ENCODE measurements around the gene MGAT1.
"Not testable (repeated sequence)": the region's sequence is repeated elsewhere in the genome, so short reads cannot be mapped to it uniquely, and the experiment has no call there.

MGAT1 gene

DNA sequence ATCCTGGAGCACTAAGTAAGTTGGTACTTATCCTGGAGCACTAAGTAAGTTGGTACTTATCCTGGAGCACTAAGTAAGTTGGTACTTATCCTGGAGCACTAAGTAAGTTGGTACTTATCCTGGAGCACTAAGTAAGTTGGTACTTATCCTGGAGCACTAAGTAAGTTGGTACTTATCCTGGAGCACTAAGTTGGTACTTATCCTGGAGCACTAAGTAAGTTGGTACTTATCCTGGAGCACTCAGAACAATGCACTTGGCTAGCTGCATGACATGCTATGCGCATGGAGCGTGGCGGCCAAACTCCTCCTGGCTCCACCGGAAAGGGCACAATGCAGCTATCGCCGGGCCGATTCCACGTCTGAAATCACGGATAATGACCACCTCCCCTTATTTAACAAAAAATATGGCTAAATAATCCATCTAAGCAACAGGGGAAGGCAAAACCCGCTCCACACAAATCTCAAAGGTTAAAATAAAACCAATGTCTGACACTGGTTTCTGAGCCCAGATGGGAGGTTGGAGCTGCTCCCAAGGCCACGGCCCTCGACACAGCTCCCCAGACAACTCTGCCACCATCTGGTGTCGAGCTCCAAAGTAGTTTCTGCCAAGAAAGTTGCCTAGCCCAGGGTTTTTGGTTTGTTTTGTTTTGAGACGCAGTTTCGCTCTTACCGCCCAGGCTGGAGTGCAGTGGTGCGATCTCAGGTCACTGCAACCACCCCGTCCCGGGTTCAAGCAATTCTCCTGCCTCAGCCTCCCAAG, 13.8 kb downstream of the MGAT1 start:
- Histone ChIP-seq H3K36me3 (ENCODE audit: control insufficient read depth, insufficient read depth, low read length, severe bottlenecking) (peaks cover 60% of the 10 kb centered on the region), H3K4me1 (ENCODE audit: control insufficient read depth, insufficient read depth, low read length) (peaks cover 30% of the 10 kb centered on the region)
- H3K4me3 ChIP-seq (ENCODE audit: low read length); H3K27me3 ChIP-seq (replicated peaks; ENCODE audit: control insufficient read depth, insufficient read depth, low read length); DNase-seq (ENCODE audit: low read depth); H3K9me3 ChIP-seq (ENCODE audit: control insufficient read depth, low read length); H3K9ac ChIP-seq (ENCODE audit: low read length): not testable (repeated sequence)

DNA sequence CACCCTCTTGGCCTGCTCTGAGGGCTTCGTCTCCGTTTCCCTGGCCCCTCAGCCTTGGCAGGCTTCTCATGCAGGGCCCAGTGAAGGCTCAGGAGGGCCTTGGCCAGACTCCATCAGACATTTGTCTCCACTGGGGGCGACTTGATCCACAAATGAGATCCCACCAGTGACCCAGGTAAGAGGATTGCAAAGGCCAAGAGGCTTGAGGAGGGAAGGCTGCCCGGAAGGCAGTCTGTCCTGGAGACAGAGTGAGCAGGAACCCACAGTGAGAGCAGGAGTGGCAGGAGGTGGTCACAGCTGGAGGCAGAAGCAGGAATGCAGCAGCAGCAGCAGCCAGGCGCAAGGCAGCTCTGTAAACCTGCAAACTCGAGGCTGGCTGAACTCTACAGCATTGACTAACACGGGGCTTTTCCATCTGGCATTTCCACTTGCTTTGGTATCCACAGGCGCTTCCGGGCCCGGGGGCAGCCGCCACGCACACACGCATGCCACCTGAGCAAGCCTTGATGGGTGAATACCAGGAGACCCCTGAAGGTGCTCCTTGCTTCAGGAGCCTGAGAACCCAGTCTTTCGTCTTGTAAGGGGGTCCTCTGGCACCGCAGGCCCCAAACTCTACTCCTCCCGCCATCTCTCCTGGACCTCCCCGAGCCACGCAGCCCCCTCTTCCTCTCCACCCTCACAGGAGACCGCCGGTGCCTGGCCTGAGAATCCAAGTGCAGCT, 14.7 kb downstream of the MGAT1 start:
- H3K4me1 ChIP-seq (ENCODE audit: control insufficient read depth, insufficient read depth, low read length) = peaks cover 30% of the 10 kb centered on the region
- H3K36me3 ChIP-seq (ENCODE audit: control insufficient read depth, insufficient read depth, low read length, severe bottlenecking) = peaks cover 54% of the 10 kb centered on the region
- no peaks in the 10 kb centered on the region for H3K27me3 ChIP-seq (replicated peaks; ENCODE audit: control insufficient read depth, insufficient read depth, low read length)
- H3K9me3 ChIP-seq (ENCODE audit: control insufficient read depth, low read length) = no peaks in the 10 kb centered on the region
- H3K9ac ChIP-seq (ENCODE audit: low read length) = peak overlapping the region; percentile 71
- DNase-seq (ENCODE audit: low read depth) = no peak
- H3K4me3 ChIP-seq (ENCODE audit: low read length) = no peak overlapping the region

DNA sequence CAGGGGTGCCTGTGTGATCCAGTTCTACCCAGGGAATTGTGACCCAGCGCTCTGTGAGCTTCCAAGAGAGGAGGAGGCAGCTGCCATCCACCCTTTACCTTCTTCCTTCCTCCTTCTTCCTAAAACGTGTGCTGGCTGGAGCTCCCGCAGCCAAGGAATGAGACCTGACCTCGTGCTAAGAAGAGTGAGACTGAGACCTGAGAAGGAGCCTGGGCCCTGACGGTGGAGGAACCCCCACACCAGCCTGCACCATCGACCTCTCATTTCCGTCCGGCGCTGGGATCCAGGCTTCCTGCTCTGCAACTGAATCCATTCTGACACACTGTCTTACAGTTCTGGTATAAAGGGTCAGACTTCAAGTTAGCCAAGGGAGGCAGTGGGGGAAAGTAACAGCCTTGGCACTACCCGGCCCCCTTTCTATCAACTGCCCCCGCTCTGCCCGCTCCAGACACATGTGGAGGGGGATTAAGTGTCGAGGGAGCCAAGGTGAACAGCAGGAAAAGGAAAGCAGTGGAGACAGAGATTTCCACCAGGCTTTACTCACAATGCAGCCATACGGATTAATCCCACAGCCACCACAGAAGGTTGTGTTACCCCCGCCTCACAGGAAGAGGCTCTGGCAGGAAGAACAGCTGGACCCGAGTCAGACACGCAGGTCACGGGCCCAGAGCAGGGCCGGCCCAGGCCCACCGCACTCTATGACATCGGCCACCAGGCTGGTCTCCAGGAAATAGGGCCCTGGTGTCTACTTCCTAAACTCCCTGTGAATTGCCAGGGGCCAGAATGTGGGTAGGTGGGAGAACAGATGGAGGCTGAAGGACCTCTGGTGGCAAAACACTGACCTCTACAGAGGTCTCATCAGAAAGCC, 15.8 kb downstream of the MGAT1 start:
- Histone ChIP-seq H3K27me3 (replicated peaks; ENCODE audit: control insufficient read depth, insufficient read depth, low read length) (no peaks in the 10 kb centered on the region), H3K9me3 (ENCODE audit: control insufficient read depth, low read length) (no peaks in the 10 kb centered on the region), H3K36me3 (ENCODE audit: control insufficient read depth, insufficient read depth, low read length, severe bottlenecking) (peaks cover 43% of the 10 kb centered on the region), H3K9ac (ENCODE audit: low read length) (peak overlapping the region; percentile 71), H3K4me1 (ENCODE audit: control insufficient read depth, insufficient read depth, low read length) (peaks cover 30% of the 10 kb centered on the region), H3K4me3 (ENCODE audit: low read length) (peak overlapping the region; percentile 30)
- DNase-seq (ENCODE audit: low read depth) = no peak

DNA sequence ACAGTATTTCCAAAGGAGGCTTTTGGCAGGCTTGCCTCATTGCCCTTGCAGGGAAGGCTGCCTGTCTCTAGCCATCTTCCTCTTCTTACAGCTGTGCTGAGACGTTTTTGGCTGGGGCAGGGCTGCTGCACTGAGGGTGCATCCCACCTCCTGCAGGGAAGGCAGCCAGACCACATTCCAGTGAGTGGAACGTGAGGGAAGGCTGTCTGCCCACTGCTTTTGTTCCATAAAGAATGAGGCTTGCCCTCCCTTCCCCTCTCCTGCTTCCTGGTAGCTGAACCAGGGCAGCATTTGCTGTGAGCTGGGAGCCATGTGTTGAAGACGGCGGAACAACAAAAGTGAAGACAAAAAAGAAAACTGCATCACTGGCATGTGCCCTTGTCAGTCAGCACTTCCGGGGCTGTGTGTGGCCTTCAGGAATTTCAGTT, 16.8 kb downstream of the MGAT1 start:
- Histone ChIP-seq H3K9ac (ENCODE audit: low read length) (peak overlapping the region; percentile 71), H3K4me3 (ENCODE audit: low read length) (peak overlapping the region; percentile 30)

DNA sequence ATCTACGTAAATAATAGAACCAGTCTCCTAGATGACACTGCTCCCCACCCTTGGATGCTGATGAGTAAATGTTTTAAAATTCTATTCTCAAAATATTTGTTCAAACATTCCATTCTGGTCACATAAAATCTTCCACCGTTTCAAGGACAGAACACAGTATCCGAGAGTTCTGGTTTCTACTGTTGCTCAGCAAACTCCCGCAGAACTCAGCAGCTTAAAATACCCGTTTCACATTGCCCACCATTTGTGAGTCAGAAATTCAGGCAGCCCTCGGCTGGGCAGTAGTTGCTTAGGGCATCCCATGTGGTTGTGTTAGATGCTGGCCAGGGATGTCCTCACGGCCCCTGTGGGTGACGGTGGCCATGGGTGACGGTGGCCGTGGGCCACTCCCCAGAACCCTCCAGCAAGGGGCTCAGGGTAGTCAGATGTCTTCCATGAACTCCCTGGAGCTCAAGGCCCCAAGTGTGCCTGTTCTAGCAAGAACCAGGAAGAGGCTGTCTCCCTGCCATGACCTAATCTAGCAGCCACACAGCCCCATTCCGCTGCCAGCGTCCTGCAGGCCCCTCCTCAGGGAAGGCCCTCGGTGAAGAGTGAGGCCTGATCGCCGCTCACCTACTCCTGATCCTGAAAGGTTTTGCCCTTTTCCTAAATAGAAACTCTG, 17.4 kb downstream of the MGAT1 start:
- Histone ChIP-seq H3K36me3 (ENCODE audit: control insufficient read depth, insufficient read depth, low read length, severe bottlenecking) (peaks cover 29% of the 10 kb centered on the region), H3K4me3 (ENCODE audit: low read length) (peak overlapping the region; percentile 52), H3K9ac (ENCODE audit: low read length) (peak overlapping the region; percentile 71), H3K4me1 (ENCODE audit: control insufficient read depth, insufficient read depth, low read length) (peaks cover 30% of the 10 kb centered on the region), H3K27me3 (replicated peaks; ENCODE audit: control insufficient read depth, insufficient read depth, low read length) (no peaks in the 10 kb centered on the region), H3K9me3 (ENCODE audit: control insufficient read depth, low read length) (no peaks in the 10 kb centered on the region)
- peak; percentile 79 for DNase-seq (ENCODE audit: low read depth)

More for the DNA sequence above, 16.8 kb downstream of the MGAT1 start:
- DNase-seq (ENCODE audit: low read depth) = peak; percentile 75
- Histone ChIP-seq H3K4me1 (ENCODE audit: control insufficient read depth, insufficient read depth, low read length) (peaks cover 30% of the 10 kb centered on the region), H3K27me3 (replicated peaks; ENCODE audit: control insufficient read depth, insufficient read depth, low read length) (no peaks in the 10 kb centered on the region), H3K9me3 (ENCODE audit: control insufficient read depth, low read length) (no peaks in the 10 kb centered on the region), H3K36me3 (ENCODE audit: control insufficient read depth, insufficient read depth, low read length, severe bottlenecking) (peaks cover 33% of the 10 kb centered on the region)

DNA sequence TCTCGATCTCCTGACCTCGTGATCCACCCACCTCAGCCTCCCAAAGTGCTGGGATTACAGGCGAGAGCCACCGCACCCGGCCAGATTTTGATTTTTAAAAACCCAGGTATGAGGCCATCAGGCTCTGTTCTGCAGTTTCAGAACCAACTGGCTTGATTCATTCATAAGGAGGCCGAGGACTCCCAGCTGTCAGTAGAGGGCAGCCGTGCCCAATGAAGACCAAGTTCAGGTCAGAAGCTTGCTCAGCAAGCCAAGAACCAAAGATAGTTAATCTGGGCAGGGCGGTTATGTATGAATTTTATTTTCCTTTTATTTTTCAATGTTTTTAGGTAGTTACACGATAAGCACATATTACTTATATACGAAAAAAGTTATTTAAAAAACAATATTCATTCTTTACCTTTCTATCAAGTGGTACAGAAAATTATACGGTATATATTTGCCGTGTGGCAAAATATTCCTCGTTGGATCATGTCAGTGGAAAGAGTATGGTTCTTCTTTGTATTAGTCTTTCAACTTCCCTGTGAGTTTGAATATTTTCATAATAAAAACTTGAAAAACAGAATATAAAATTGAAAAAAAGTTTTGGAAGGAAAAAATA, 18.0 kb downstream of the MGAT1 start:
- Histone ChIP-seq H3K9me3 (ENCODE audit: control insufficient read depth, low read length) (no peaks in the 10 kb centered on the region), H3K36me3 (ENCODE audit: control insufficient read depth, insufficient read depth, low read length, severe bottlenecking) (peaks cover 22% of the 10 kb centered on the region), H3K4me3 (ENCODE audit: low read length) (peak overlapping the region; percentile 52), H3K9ac (ENCODE audit: low read length) (peak overlapping the region; percentile 71), H3K27me3 (replicated peaks; ENCODE audit: control insufficient read depth, insufficient read depth, low read length) (no peaks in the 10 kb centered on the region), H3K4me1 (ENCODE audit: control insufficient read depth, insufficient read depth, low read length) (peaks cover 30% of the 10 kb centered on the region)
- peak; percentile 95 for DNase-seq (ENCODE audit: low read depth)

DNA sequence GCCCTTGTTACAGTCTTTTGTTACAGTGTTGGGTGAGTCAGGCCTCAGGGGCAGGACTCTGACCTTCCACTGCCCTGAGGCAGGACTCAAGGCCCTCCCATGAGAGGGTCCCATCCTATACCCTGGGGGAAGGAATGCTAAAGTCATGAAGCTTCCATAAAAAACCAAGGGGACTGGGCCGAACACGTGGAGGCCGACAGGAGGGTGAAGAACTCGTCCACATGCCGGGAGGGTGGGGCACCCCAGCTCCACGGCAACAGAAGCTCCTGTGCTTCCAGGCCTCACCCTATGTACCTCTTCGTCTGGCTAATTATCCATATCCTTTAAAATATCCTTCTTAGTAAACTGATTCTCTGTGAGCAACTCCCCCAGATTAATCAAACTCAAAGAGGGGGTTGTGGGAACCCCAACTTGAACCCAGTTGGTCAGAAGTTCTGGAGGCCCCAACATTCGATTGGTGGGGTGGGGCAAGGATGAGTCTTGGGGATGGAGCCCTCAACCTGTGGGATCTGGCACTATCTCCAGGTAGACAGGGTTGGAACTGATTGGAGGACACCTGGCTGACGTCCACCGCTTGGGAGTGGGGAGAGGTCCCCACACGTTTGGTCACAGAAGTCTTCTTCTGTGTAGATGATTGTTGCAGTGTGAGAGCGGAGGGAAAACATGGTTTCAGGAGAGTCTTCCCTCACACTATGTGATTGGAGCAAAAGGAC, 19.1 kb downstream of the MGAT1 start:
- Histone ChIP-seq H3K27me3 (replicated peaks; ENCODE audit: control insufficient read depth, insufficient read depth, low read length) (no peaks in the 10 kb centered on the region), H3K9ac (ENCODE audit: low read length) (no peak overlapping the region), H3K4me3 (ENCODE audit: low read length) (no peak overlapping the region), H3K36me3 (ENCODE audit: control insufficient read depth, insufficient read depth, low read length, severe bottlenecking) (peaks cover 12% of the 10 kb centered on the region), H3K9me3 (ENCODE audit: control insufficient read depth, low read length) (no peaks in the 10 kb centered on the region), H3K4me1 (ENCODE audit: control insufficient read depth, insufficient read depth, low read length) (peaks cover 30% of the 10 kb centered on the region)
- DNase-seq (ENCODE audit: low read depth) = no peak

DNA sequence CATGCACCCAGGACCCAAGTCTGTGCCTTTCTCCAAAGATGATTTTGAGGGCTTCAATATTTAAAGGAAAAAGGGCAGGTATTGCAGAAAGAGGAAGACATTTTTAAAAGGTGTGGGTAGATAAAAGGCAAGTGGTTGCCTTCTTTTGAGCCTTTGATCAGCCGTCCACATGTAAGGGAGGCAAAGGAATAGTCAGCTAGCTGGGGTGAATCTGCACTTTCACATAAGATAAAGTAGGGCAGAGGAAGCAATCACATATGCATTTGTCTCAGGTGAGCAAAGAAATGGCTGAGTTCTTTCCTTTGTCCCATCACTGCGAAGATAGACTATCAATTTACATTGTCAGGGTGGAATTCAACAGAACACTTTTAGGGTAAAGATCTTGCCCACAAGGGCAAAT, 19.9 kb downstream of the MGAT1 start:
- H3K4me3 ChIP-seq (ENCODE audit: low read length) = no peak overlapping the region
- no peak for DNase-seq (ENCODE audit: low read depth)
- no peak overlapping the region for H3K9ac ChIP-seq (ENCODE audit: low read length)
- peaks cover 30% of the 10 kb centered on the region for H3K4me1 ChIP-seq (ENCODE audit: control insufficient read depth, insufficient read depth, low read length)
- no peaks in the 10 kb centered on the region for H3K27me3 ChIP-seq (replicated peaks; ENCODE audit: control insufficient read depth, insufficient read depth, low read length)
- H3K9me3 ChIP-seq (ENCODE audit: control insufficient read depth, low read length) = no peaks in the 10 kb centered on the region
- H3K36me3 ChIP-seq (ENCODE audit: control insufficient read depth, insufficient read depth, low read length, severe bottlenecking) = peaks cover 6% of the 10 kb centered on the region

DNA sequence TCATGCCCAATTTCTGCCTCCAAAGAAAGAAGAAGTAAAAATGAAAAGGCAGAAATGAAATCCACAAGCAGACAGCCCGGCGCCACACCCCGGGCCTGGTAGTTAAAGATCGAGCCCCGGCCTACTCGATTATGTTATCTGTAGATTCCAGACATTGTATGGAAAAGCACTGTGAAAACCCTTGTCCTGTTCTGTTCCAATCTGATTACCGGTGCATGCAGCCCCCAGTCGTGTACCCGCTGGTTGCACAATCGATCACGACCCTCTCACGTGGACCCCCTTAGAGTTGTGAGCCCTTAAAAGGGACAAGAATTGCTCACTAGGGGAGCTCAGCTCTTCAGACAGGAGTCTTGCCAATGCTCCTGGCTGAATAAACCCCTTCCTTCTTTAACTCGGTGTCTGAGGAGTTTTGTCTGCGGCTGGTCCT, 20.7 kb downstream of the MGAT1 start:
- not testable (repeated sequence) for H3K36me3 ChIP-seq (ENCODE audit: control insufficient read depth, insufficient read depth, low read length, severe bottlenecking); H3K4me3 ChIP-seq (ENCODE audit: low read length); H3K9ac ChIP-seq (ENCODE audit: low read length); H3K27me3 ChIP-seq (replicated peaks; ENCODE audit: control insufficient read depth, insufficient read depth, low read length); H3K9me3 ChIP-seq (ENCODE audit: control insufficient read depth, low read length); DNase-seq (ENCODE audit: low read depth)
- H3K4me1 ChIP-seq (ENCODE audit: control insufficient read depth, insufficient read depth, low read length) = peaks cover 23% of the 10 kb centered on the region

DNA sequence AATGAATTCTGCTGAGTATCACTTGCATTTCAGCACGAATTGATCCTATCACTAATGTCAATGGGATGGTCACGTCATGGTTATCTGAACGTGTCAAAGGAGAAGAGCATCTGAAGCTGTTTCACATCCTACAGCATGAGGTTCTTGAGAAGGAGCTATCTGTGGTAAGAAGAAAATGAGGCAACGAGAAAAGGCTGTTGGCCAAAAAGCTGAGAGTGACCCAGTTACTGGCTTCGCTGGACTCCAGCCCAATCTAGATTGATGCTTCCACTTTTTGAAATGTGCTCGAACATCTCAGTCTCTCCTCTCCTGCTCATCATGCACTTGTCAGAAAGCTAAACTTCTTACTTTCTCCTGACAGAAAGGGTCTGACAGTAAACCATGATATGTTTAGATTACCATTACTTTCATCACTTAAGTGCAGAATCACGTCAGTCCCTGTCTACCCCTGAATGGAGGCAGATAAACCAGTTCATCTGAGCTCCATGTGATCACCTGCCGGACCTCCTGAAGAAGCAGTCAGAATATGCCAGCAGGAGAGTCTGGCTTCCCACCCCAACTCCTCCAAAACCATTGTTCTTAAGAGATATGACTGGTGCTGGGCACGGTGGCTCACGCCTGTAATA, 22.5 kb downstream of the MGAT1 start:
- H3K4me1 ChIP-seq (ENCODE audit: control insufficient read depth, insufficient read depth, low read length) = peaks cover 5% of the 10 kb centered on the region
- no peak overlapping the region for H3K9ac ChIP-seq (ENCODE audit: low read length)
- H3K9me3 ChIP-seq (ENCODE audit: control insufficient read depth, low read length) = no peaks in the 10 kb centered on the region
- H3K27me3 ChIP-seq (replicated peaks; ENCODE audit: control insufficient read depth, insufficient read depth, low read length) = no peaks in the 10 kb centered on the region
- no peak overlapping the region for H3K4me3 ChIP-seq (ENCODE audit: low read length)
- H3K36me3 ChIP-seq (ENCODE audit: control insufficient read depth, insufficient read depth, low read length, severe bottlenecking) = no peaks in the 10 kb centered on the region
- DNase-seq (ENCODE audit: low read depth) = no peak
